Astrocyte (in vitro differentiated cells and primary cell): ENCODE data around the gene EML1.

Source experiments
- EZH2 ChIP-seq: IDR thresholded peaks from 2 replicates; pipeline ENCODE4 v1.6.1; 2012; ENCODE audit warnings: mild to moderate bottlenecking, low read length, inconsistent platforms; ENCODE audit not compliant: insufficient read depth
- TF ChIP-seq, protein P1 (sequence below): IDR thresholded peaks from 2 replicates; pipeline ENCODE4 v1.5.1; 2011; ENCODE audit warnings: low read depth, mild to moderate bottlenecking, inconsistent platforms, low read length, moderate library complexity; ENCODE audit not compliant: insufficient read depth

DNA sequence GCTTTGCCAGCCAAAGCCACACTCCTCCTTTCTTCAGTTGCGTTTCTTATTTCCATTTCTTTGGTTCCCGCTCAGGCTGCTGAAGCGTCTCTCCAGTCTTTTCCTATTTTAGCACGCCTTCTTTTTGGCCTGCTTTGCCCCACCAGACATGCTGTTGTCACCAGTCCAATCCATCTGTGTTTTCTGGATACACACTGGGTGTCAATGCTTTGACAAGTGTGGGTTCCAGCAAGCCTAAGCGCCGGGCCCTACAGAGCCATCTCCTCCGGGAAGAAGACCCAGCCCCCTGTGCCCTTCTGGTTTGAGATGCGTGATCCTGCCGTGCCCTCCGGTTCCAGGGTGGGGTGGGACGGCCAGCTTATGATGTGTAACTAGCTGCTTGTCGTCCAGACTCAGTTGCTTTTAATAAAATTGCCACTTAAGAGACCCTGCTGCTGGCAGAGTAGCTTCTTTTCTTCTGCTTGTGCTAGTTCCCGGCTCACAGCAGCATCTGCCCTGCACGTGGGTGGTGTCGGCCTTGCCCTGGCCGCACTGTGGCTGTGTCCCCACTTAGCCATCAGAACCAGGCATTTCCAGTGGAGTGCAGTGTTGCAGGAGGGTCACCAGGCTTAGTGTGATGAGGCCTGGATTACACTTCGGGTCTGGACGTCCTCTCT, 29.7 kb downstream of the EML1 start:
- no peak for TF ChIP-seq EZH2
- TF ChIP-seq, protein P1, sequence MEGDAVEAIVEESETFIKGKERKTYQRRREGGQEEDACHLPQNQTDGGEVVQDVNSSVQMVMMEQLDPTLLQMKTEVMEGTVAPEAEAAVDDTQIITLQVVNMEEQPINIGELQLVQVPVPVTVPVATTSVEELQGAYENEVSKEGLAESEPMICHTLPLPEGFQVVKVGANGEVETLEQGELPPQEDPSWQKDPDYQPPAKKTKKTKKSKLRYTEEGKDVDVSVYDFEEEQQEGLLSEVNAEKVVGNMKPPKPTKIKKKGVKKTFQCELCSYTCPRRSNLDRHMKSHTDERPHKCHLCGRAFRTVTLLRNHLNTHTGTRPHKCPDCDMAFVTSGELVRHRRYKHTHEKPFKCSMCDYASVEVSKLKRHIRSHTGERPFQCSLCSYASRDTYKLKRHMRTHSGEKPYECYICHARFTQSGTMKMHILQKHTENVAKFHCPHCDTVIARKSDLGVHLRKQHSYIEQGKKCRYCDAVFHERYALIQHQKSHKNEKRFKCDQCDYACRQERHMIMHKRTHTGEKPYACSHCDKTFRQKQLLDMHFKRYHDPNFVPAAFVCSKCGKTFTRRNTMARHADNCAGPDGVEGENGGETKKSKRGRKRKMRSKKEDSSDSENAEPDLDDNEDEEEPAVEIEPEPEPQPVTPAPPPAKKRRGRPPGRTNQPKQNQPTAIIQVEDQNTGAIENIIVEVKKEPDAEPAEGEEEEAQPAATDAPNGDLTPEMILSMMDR, result no peak
